Activated T-cell treated with anti-CD3 and anti-CD28 coated beads, Interleukin-2, amount 50 U/mL, for 24 hours (primary cell): Measurements from ENCODE around the gene AK5.

Source experiments
- DNase-seq: peaks from one replicate; pipeline ENCODE4 v3.0.0-alpha.2; 2020
- H3K27ac Mint-ChIP-seq: 2 replicates; pipeline ENCODE4 v1.8.0; 2020; ENCODE audit warnings: mild to moderate bottlenecking, mixed read lengths
- H3K27me3 Mint-ChIP-seq: 2 replicates; pipeline ENCODE4 v1.8.0; 2020; ENCODE audit warnings: mixed read lengths
- H3K36me3 Mint-ChIP-seq: 2 replicates; pipeline ENCODE4 v1.8.0; 2020; ENCODE audit warnings: low read depth, mixed read lengths
- H3K4me1 Mint-ChIP-seq: 2 replicates; pipeline ENCODE4 v1.8.0; 2020; ENCODE audit warnings: low read depth, mixed read lengths
- H3K4me3 Mint-ChIP-seq: 2 replicates; pipeline ENCODE4 v1.8.0; 2020; ENCODE audit warnings: mild to moderate bottlenecking, moderate library complexity, mixed read lengths
- H3K9me3 Mint-ChIP-seq: 2 replicates; pipeline ENCODE4 v1.8.0; 2020; ENCODE audit warnings: mixed read lengths

The AK5 gene

DNA sequence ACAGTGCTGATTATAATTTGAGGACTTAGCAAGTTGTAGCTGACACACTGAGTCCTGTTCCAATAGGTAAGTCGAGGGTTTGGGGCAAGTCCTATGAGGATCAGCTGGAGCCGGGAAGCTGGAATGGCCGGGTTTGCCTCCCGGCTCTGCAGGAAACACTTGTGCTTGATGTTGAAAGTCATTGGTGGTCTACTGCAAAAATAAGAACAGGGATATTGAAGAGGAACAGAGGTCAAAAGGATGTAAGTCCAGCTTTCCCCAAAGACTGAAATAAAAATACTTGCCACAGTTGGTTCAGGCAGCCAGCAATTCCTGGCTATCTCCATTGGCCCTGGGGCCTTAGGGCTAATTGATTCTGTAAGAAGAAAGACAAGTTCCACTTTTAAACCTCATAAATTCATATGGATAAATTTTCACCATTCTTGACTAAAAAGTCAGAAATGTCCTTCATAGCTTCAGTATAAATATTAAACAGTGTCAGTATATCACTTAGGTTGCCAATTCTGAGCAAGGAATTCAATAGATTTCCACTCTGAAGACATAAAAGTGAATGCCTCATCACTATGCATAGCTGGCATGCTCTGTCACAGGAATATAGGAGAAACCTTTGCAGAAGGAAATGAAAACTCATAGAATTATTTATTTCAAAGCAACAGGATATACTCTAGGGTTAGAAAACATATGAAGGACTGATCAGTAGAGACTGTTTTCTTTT lies 165.2 kb downstream of the AK5 start:
- no peaks in the 10 kb centered on the region for H3K36me3 Mint-ChIP-seq
- no peak overlapping the region for H3K4me3 Mint-ChIP-seq
- no peaks in the 10 kb centered on the region for H3K27me3 Mint-ChIP-seq
- peaks cover 2% of the 10 kb centered on the region for H3K9me3 Mint-ChIP-seq
- no peak for DNase-seq
- peaks cover 4% of the 10 kb centered on the region for H3K4me1 Mint-ChIP-seq
- H3K27ac Mint-ChIP-seq: no peak overlapping the region

DNA sequence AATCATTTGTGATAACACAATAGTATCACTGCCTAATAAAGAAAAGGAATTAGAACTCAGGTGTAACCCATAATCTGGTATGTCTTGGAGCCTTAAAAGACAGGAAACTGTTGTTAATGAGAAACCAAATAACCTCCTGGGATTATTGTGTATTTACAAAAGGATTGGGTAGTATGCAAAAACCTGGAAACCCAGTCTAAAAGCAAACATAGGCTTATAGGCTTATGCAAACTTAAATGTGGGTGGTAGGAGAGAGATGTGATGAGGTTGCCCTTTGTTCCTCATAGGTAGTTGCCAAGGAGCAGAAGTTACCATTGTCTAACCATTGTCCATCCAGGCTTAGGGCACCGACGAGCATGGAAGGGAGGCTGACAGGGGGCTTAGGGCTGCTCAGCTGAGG lies 165.8 kb downstream of the AK5 start:
- Mint-ChIP-seq H3K36me3 (no peaks in the 10 kb centered on the region), H3K4me1 (peaks cover 4% of the 10 kb centered on the region), H3K9me3 (peaks cover 2% of the 10 kb centered on the region), H3K4me3 (no peak overlapping the region), H3K27me3 (no peaks in the 10 kb centered on the region), H3K27ac (no peak overlapping the region)
- DNase-seq: no peak

DNA sequence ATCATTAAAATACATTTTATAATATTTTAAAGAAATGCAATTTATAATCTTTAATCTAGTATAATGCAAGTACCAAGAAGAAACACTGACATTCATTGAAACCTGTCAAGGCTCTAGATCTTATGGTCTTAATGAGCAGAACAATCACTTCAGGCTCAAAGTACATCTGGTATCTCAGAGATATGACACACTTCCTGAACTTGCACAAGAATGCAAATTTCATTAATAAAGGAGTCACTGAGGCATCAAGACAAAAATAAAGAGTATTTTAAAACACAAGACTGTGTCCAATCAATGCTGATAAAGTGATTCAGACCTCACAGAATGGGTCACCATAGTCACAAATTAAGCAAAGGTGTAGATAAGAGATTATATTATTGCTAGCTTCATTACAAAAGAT lies 178.1 kb downstream of the AK5 start:
- no peak overlapping the region for H3K27ac Mint-ChIP-seq
- no peak for DNase-seq
- H3K4me3 Mint-ChIP-seq: no peak overlapping the region

DNA sequence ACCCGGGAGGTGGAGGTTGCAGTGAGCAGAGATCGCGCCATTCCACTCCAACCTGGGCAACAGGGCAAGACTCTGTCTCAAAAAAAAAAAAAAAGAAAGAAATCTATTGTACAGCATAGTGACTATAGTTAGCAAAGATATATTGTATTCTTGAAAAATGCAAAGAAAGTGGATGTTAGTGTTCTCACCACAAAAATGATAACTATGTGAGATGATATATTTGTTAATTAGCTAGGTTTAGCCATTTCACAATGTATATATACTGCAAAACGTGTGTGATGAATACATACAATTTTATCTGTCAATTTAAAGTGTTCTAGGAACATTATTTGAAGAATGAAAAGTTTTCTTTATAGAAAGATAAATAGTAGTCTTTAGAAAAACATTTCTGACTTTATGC lies 179.9 kb downstream of the AK5 start:
- H3K9me3 Mint-ChIP-seq: no peaks in the 10 kb centered on the region
- no peak overlapping the region for H3K27ac Mint-ChIP-seq
- H3K36me3 Mint-ChIP-seq: no peaks in the 10 kb centered on the region
- no peaks in the 10 kb centered on the region for H3K27me3 Mint-ChIP-seq
- H3K4me1 Mint-ChIP-seq: peaks cover 5% of the 10 kb centered on the region
- DNase-seq: no peak
- H3K4me3 Mint-ChIP-seq: no peak overlapping the region

More for the DNA sequence above, 178.1 kb downstream of the AK5 start:
- H3K27me3 Mint-ChIP-seq: no peaks in the 10 kb centered on the region
- no peaks in the 10 kb centered on the region for H3K36me3 Mint-ChIP-seq
- peaks cover 5% of the 10 kb centered on the region for H3K4me1 Mint-ChIP-seq
- no peaks in the 10 kb centered on the region for H3K9me3 Mint-ChIP-seq

DNA sequence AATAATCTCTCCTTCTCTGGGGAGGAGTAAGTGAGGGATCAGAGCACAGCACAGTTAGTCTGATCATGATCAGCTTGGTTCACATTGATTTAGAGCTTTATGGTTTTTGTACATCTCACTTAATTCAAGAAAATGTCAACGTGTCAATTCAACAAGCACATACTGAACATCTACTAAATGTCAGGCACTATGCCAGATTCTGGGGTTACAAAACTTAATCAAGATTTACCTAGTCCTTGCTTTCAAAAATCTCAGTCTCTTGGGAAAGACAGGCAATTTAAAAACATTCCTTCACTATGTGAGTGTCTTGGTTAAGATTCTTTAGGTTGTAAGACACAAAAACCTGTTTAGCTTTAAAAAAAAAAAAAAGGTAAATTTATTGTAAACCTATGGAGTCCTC lies 181.4 kb downstream of the AK5 start:
- no peaks in the 10 kb centered on the region for H3K27me3 Mint-ChIP-seq
- no peaks in the 10 kb centered on the region for H3K9me3 Mint-ChIP-seq
- DNase-seq: no peak
- no peak overlapping the region for H3K27ac Mint-ChIP-seq
- no peaks in the 10 kb centered on the region for H3K36me3 Mint-ChIP-seq
- H3K4me1 Mint-ChIP-seq: peaks cover 5% of the 10 kb centered on the region
- no peak overlapping the region for H3K4me3 Mint-ChIP-seq

DNA sequence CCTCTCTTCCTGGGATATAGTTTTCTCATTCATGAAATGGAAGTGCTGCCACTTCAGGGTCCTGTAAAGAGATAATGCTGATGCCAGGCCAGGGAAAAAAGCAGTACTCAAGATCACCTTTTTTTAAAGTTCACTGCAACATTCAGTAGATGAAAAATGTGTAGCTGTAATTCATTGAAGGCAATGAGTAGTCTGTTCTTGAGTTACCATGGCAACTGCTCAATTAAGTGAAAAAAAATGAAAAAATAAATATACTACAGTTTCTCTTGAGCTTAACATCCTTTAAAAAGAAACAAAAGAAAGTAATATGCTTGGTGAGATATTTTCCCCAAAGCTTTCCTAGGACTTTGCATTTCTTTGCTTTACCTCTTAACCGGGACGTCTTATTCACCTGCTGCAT lies 183.3 kb downstream of the AK5 start:
- Mint-ChIP-seq H3K27me3 (no peaks in the 10 kb centered on the region), H3K36me3 (no peaks in the 10 kb centered on the region), H3K27ac (no peak overlapping the region)

DNA sequence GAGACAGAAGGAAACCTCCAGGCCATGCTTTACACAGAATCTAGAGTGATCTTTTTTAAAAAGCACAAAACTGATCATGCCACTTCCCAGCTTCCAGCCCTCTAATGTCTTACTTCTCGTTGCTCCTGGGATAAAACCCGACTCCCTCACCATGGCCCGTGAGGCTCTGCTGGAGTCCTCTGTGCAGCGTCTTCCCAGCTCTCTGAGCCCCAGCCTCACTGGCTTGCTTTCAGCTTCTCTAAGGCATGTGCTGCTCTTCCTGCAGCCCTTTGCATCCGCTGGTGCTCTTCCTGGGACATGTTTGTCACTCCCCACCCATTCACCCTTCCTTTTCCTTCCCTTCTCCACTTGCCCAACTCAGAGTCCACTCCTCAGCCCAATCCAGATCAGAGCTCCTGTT lies 184.1 kb downstream of the AK5 start:
- Mint-ChIP-seq H3K36me3 (no peaks in the 10 kb centered on the region), H3K27me3 (no peaks in the 10 kb centered on the region), H3K9me3 (no peaks in the 10 kb centered on the region), H3K4me3 (no peak overlapping the region), H3K4me1 (peaks cover 5% of the 10 kb centered on the region), H3K27ac (no peak overlapping the region)
- no peak for DNase-seq

More for the DNA sequence above, 183.3 kb downstream of the AK5 start:
- no peaks in the 10 kb centered on the region for H3K9me3 Mint-ChIP-seq
- H3K4me1 Mint-ChIP-seq: peaks cover 5% of the 10 kb centered on the region
- no peak overlapping the region for H3K4me3 Mint-ChIP-seq
- no peak for DNase-seq

DNA sequence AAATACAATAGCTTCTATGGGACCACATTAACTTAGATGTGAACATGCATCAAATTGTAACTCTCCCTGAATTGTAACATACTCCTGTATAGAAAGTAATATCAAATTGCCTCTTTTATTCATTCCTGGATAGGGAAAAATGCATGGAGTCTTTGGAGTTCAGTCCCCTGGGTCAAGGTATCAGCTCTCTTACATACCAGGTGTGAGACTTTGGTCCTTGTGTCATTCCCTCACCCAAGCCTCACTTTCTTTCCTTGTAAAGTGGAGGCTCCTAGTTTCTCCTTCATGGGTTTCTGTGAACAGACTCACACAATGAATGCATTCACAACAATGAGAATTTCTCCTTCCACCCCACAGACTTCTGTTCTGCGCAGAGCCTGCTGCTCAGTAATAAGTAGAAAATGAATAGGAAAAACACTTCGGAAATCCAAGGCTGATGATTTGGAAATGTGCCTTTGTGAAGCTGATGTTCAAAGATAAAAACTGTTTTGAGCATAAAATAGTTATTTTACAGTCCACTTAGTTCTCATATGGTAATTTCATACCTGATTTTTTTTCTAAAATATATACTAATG lies 185.3 kb downstream of the AK5 start:
- Mint-ChIP-seq H3K9me3 (no peaks in the 10 kb centered on the region), H3K4me1 (peaks cover 5% of the 10 kb centered on the region), H3K4me3 (no peak overlapping the region), H3K27ac (no peak overlapping the region), H3K36me3 (no peaks in the 10 kb centered on the region), H3K27me3 (no peaks in the 10 kb centered on the region)
- no peak for DNase-seq

DNA sequence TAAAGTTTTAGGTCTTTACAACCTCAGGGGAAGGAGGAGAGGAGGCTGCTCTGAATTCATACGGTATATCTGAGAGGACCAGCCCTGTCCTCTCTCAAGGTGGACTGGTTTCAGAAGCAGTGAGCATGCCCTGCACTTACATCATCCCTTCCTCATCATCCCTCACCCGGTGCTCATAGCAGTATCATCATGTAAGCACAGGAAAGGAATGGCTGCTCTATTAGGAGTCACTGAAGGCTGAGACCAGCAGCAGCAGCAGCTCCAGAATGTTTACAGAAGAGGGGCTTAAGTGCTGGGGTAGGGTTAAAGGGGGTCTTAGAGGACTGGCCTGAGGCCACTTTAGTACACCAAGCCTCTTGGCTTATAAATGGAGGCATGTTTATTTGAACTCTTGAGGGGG lies 185.9 kb downstream of the AK5 start:
- H3K4me1 Mint-ChIP-seq: peaks cover 5% of the 10 kb centered on the region
- H3K9me3 Mint-ChIP-seq: no peaks in the 10 kb centered on the region
- H3K27me3 Mint-ChIP-seq: no peaks in the 10 kb centered on the region
- H3K36me3 Mint-ChIP-seq: peaks cover under 1% of the 10 kb centered on the region
- no peak overlapping the region for H3K4me3 Mint-ChIP-seq
- DNase-seq: no peak
- H3K27ac Mint-ChIP-seq: no peak overlapping the region

DNA sequence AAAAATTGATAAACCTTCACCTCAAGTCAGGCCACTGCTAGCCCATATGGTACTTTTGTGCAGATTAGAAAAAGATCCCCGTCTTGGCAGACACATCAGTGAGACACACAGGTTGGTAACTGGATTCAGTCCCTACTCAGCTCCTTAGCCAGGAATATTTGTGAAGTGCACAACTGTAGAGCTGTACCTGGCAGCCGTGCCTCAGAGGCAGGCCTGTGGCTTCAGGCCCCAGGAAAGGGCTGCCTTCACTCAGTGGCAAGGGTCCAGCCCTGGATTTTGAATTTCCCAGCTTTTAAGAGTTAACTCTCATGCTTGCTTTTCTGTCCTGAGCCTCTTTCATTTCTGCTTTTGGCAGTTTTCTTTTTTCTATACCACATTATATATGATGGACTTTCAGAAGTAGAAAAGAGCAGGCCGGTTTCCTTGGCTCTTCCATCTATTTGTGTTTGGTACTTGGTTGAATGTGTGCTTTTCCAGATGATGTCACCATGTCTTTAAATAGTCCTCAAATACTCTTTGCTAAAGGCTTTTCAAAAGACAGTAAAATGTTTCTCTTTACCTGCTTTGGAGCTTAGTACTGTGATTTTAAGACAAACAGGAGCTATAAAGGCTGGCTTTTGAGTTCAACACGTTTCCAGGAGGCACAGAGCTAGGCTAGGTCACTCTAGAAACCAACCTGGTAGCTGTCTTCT lies 186.6 kb downstream of the AK5 start:
- Mint-ChIP-seq H3K36me3 (peaks cover 3% of the 10 kb centered on the region), H3K9me3 (no peaks in the 10 kb centered on the region), H3K4me1 (peaks cover 5% of the 10 kb centered on the region), H3K27me3 (no peaks in the 10 kb centered on the region), H3K4me3 (no peak overlapping the region), H3K27ac (no peak overlapping the region)
- DNase-seq: no peak

DNA sequence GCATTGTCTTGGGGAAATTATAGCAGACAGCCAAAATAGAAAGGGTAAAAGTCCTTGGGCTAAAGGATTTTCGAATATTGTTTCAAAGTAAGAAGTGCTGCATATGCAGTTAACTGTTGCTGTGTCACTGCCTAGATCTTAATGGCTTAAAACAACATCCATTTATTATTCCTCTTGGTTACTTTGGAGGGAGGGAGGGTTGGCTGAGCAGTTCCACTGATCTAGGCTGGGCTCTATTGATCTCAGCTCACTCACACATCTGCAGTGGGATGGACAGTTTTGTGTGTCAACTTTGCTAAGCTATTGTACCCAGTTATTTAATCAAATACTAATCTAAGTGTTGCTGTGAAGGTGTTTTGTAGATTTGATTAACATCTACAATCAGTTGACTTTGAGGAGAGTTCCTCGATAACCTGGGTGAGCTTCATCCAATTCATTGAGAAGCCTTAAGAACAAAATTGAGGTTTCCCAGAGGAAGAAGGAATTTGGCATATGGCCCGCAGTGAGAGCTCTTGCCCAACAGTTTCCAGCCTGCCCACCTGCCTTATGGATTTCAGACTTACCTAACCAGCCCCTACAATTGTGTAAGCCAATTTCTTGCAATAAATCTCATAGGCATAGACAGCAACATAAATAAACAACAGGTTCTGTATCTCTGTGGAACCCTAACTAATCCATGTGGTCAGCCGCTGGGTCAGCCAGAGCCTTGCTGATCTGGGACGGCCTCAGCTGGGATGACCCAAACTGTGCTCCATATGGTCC lies 187.3 kb downstream of the AK5 start:
- no peak overlapping the region for H3K27ac Mint-ChIP-seq
- H3K4me1 Mint-ChIP-seq: no peaks in the 10 kb centered on the region
- H3K9me3 Mint-ChIP-seq: no peaks in the 10 kb centered on the region
- DNase-seq: no peak
- peaks cover 3% of the 10 kb centered on the region for H3K36me3 Mint-ChIP-seq
- H3K27me3 Mint-ChIP-seq: no peaks in the 10 kb centered on the region
- no peak overlapping the region for H3K4me3 Mint-ChIP-seq

DNA sequence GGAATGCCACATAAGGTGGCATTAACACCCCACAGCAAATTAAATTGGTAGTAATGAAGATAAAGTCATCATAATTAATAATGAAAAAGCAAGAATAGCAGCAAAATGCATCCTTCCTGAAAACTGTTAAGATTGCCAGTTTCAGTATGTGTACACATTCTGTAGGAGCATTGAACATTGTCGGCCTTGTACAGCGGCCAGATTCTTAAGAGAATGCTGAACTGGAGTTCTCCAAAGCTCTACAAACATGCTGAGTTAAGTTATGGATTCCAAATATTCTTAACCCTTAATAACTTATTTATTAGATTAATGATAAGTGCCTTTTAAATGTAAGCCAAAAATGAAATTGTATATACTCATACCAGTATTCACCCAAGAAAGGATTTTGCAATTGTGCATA lies 189.9 kb downstream of the AK5 start:
- Mint-ChIP-seq H3K27ac (no peak overlapping the region), H3K4me1 (peaks cover 3% of the 10 kb centered on the region), H3K9me3 (no peaks in the 10 kb centered on the region)

DNA sequence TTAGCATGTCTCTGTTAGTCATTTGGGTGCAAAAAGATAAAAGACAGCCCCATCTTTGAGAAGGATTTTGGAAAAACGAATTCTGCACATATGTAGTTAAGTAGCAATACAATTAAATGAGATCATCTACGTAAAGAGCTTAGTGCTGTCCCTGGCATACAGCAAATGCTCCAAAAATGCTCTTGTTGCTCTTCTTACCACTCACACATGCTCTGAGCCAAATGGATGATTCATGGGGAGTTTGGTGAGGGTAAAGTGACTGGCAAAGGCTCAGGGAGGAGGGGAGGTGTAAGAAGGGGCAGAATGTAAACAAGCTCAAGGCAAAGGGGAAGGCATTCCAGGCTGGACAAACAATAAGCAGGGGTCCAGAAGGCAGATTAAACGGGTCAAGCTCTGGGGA lies 191.9 kb downstream of the AK5 start:
- Mint-ChIP-seq H3K4me3 (no peak overlapping the region), H3K4me1 (peaks cover 3% of the 10 kb centered on the region), H3K27ac (no peak overlapping the region), H3K36me3 (peaks cover 10% of the 10 kb centered on the region), H3K27me3 (no peaks in the 10 kb centered on the region), H3K9me3 (no peaks in the 10 kb centered on the region)
- DNase-seq: no peak

More for the DNA sequence above, 189.9 kb downstream of the AK5 start:
- no peak for DNase-seq
- H3K36me3 Mint-ChIP-seq: peaks cover 3% of the 10 kb centered on the region
- no peak overlapping the region for H3K4me3 Mint-ChIP-seq
- no peaks in the 10 kb centered on the region for H3K27me3 Mint-ChIP-seq

DNA sequence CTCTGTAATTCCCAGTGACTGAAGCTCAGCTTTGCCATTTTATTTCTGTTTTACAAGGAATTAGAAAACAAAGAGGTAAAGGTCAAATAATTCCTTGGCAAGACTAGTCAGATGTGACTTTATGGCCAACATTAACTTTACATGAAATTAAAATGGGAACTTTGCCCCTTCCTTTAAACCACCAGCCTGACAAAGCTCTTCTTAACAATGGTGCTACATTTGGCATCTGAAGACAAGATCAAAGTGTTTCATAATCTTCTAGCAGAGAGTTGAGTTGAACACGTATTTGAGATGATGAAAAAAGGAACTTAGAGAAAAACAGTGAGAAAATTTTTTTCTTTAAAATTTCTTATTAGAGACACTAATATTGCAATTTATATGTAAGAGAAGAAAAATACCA lies 193.8 kb downstream of the AK5 start:
- Mint-ChIP-seq H3K4me3 (no peak overlapping the region), H3K27me3 (no peaks in the 10 kb centered on the region), H3K4me1 (peaks cover 3% of the 10 kb centered on the region), H3K9me3 (no peaks in the 10 kb centered on the region), H3K36me3 (peaks cover 10% of the 10 kb centered on the region), H3K27ac (no peak overlapping the region)
- no peak for DNase-seq

DNA sequence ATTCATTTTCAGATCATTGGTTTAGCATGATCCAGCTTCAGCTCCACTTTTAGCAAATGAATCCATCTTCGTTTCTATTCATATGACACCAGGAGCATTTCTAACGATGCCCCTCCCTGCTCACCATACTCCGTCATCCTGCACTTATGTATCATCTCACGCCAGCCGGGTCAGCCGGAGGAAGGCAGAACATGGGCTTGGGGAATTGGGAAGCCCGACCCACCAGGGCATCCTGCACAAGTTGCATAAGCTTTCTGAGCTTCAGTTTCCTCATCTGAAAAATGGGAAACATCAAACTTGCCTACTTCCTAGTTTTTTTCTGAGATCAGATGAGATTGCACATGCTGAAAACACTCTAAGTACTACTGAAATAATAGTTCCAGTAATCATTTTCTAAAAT lies 194.7 kb downstream of the AK5 start:
- no peak overlapping the region for H3K4me3 Mint-ChIP-seq
- no peak overlapping the region for H3K27ac Mint-ChIP-seq
- no peaks in the 10 kb centered on the region for H3K9me3 Mint-ChIP-seq
- H3K4me1 Mint-ChIP-seq: peaks cover 3% of the 10 kb centered on the region
- no peaks in the 10 kb centered on the region for H3K27me3 Mint-ChIP-seq
- no peak for DNase-seq
- peaks cover 10% of the 10 kb centered on the region for H3K36me3 Mint-ChIP-seq
